Kasumi-1 (cell line): ENCODE results near the gene LRRC46.

ENCODE experiments used
- DNase-seq, 2 experiments: peaks; one replicate each; lab custom pipeline; 2025; lab: John Stamatoyannopoulos, UW

The LRRC46 gene

DNA sequence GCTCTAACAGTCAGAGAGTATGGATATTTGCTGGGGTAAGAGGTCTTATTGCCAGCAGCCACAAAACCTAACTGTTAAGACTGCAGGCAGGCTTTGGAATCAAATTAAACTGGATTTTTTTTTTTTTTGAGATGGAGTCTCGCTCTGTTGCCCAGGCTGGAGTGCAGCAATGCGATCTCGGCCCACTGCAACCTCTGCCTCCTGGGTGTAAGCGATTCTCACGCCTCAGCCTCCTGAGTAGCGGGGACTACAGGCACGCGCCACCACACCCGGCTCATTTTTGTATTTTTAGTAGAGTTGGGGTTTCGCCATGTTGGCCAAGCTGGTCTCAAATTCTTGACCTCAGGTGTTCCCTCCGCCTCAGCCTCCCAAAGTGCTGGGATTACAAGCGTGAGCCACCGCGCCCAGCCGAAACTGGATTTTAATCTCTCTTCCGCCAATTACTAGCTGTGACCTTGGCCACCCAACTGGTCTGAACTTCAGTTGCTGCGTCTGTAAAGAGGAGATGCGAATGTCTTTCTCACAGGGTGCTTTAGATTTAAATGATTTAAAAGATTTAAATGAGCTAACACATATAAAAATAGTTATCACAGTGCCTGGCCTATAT lies 971 bp upstream of the LRRC46 start:
- DNase-seq, result no peak

DNA sequence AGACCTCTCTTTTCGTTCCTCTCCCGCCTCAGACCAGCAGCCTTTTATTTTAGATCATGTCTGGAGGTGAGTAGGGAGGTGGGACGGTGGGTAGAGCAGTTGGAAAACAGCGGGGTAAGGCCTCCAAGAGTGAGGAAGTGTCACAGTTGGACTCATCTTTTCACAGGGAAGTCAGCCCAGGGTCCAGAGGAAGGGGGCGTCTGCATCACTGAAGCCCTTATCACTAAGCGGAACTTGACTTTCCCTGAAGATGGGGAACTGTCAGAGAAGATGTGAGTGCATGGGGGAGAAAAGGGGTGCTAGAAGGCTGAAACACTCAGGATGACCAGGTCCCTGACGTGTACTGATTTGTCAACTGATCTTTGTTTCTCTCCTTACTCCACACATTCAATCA lies 461 bp downstream of the LRRC46 start:
- peak; percentile 51 to 61 for DNase-seq

DNA sequence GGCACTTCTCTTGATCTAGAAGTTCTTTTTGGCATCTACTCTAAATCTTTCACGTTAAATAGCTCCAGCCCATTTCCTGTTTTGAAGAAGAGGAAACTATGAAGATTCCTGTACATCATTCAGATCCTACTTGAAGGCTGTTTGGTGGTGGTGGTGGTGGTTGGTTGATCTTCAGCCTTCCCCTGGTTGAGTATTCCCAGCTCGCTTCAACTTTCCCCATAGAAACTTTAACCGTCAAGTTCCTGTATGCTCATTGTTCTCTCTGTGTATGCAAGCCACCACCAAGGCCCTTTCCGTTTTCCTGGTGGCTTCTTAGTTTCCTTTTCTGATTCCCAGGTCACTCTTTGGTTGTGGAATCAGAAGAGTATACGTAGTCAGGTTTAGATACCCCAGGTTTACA lies 3.3 kb downstream of the LRRC46 start:
- no peak for DNase-seq

DNA sequence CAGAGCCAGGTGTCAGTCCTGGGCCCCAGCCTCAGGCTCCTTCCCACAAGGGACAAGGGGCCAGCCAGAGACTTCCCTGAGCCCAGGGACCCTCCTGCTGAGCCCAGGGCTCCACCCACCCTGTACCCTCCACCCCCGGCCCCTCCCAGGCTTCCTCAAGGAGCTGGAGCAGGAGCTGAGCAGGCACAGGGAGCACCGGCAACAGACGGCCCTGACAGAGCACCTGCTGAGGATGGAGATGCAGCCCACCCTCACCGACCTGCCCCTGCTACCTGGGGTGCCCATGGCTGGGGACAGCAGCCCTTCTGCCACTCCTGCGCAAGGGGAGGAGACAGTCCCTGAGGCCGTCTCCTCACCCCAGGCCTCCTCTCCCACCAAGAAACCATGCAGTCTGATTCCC lies 5.1 kb downstream of the LRRC46 start:
- no peak for DNase-seq

DNA sequence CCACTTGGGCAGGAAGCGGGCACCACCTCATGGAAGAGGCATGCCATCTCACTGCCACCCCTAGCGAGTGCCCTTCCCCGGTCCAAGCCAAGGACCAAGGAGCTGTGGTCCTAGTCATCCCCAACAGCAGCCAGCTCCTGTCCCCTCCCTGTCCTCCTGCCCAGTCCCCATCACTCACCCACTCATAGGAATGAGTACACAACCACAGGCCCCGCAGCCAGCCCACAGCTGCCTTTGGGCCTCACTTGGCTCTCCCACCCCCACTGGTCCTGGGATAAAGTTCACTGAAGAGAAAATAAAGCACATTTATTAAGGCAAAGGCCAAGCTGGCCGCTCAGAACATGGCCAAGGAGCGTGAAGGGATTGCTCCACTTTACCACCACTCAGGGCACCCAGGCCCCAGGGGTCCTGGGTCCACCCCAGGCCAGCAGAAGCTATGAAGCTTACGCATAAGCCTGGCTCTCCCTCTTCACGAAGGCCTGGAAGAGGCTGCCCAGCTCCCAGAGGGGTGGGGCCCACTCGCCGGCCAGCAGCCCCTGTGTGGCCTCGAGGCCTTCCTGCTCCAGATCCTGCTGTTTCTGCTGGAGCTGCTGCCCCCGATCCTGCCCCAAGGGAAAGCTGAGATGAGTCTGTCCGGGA lies 6.0 kb downstream of the LRRC46 start:
- no peak for DNase-seq

DNA sequence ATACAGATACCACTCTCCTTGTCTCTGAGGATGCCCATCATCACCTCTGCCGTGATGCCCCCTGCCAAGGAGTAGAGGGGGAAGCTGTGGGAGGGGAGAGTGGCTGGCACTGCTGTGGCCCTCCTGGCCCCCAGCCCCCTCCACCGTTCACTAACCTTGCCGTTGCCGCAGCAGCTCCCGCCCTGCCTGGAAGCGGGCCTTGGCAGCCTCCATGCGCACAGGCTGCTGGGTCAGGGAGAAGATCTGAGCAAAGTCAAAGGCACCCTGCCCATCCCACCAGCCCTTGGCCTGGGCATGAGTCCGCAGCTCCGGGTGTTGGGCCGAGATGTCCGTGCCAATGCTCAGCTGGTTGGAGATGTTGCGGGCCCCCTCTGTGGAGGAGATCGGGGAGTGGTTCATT lies 7.2 kb downstream of the LRRC46 start:
- no peak for DNase-seq

DNA sequence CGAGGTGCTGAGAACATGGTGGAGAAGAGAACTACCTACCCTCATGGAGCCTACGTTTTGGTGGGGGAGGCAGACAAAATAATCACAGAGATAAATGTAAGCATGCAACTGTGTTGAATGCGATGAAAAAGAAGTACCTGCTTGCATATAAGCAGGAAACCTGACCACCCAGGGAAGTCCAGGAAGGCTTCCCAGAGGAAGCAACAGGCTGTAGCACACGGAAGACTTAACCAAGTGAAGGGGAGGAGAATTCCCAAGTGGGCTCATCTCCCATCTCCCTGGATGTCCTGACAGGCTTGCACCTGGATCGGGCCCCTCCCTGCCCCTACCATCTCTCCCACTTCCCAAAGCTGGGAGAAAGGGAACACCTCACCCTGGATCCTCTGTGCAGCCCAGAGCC lies 7.6 kb downstream of the LRRC46 start:
- DNase-seq, result no peak

DNA sequence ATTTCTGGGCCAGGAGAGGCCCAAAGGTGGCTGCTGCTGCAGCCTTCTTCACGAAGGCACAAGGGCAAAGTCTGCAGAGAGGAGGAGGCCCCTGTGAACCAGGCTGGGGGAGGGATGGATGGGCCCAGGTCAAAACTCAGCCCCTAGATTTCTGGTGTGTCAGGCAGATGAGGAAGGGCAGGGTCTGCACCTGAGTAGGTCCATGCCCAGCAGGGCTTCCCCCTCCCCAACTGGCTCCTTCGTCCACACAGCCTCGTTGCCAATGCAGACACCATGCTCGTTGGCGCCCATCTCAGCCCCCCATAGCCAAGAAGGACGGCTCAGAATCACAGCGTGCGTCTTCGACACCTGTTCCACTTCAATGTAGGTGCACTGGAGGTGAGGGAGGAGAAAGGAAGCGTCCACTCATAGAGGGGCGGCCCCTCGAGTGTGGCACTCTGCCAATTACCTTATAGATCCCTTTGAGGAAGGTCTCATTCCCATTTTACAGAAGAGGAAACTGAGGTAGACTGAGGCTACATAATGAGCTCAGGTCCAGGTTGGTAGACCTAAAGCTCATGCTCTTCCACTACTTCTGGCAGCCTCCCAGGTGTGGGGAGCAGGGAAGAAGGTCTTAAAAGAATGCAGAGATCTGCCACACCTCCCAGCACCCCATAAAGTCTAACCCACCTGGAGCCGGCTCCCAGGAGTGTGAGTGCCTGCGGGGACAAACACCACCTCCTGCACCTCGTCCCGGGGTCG lies 8.7 kb downstream of the LRRC46 start:
- DNase-seq, result no peak

DNA sequence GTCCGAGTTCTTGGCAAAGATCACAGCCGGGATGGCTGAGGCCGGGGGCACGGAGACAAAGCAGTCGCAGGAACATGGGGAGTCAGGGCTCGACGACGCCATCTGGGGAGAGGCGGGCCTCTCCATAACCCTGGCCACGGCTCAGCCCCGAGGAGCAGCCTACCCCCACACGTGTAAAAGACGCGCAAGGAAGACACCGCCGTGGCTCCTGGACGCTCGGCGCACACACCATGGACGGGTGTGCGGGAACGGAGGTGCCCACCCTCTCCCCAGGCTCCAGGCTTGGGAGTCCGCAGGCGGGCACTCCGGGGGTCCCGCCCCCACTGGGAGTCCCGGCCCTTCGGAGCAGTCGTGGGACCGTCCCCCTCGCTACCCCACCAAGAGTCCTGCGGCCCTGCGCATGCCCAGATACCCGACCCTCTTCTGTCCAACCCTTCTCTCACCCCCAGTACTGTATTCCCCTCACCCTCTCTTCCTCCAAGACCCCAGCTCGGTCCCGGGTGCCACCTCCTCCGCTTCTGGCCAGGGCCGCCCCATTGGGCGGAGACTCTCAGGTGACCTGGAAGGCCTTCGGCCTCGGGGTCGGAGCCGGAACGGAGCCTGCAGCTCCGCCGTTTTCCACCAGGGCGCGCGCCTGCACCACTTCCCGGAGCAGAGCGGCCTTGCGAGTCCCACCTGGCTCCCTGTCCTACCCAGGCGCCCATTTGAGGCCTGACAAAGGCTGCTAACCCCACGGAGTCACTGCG lies 9.4 kb downstream of the LRRC46 start, which contains the start of gene SCRN2:
Gene SCRN2, minus strand, starts transcription at position 532 of the 746 bp plus-strand sequence. Its CDS starts 430 bp downstream, at position 102.
- peak; percentile 84 to 93 for DNase-seq

DNA sequence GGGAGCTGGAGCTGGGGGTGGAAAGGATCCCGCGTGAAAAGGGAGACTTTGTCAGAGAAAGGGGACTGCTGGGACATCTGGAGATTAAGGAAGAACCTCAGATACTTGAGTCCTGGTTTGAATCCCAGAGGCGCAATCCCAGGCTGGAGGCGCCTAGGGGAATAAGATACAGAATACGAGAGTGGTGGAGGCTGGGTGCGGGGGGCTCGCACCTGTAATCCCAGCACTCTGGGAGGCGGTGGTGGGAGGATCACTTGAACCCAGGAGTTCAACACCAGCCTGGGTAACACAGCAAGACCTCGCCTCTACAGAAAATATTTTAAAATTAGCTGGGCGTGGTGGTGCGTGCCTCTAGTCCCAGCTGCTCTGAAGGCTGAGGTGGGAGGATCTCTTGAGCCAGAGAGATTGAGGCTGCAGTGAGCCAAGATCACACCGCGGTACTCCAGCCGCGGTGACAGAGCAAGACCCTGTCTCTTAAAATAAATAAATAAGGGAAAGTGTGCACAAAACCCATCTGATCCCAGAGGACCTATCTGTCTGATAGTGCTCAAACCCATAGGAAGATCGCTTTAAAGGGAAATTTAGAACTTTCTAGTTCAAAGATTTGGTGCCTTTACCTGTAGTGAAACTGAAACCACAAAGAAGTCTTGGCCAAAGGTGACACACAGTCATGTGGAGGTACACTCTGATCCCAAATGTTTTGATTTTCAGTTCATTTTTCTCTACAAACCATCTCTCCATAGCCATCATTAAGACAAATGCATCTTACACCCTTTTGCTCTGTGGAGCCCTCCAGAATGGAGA lies 10.2 kb downstream of the LRRC46 start:
- DNase-seq, result no peak

DNA sequence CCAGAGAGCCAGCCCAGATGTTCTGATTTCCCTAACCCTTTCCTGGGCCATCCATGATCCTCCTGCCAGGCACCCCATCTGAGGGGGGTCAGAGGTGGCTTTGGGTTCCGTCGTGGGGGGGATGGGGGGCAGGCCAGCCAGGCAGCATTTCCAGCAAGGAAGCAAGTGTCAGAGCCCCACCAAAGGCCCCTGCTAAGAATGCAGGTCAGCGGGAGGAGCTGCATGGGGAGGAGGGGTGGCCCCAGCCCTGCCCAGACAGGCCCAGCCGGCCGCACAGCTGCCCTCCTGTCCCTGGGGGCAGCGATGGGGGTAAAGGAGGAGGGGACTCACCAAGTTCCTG lies 11.9 kb downstream of the LRRC46 start:
- no peak for DNase-seq

DNA sequence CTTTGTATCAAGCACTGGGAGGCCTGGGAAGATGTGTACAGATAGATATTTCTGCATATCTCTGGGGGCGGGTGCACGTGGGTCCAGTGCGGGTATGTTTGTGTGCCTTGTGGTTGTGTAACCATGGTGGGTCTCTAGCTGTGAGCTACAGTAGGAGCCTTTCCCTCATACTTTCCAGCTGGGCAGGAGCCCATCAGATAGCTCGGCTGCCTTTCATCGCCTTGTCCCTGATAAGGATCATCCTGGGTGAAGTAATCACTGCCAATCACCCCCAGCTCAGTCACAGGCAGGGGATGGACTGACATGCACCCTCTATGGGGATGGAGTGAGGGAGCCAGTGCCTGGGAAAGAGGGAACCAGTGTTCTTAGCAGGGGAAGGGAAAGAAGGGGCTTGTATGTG lies 12.8 kb downstream of the LRRC46 start:
- DNase-seq, result no peak

DNA sequence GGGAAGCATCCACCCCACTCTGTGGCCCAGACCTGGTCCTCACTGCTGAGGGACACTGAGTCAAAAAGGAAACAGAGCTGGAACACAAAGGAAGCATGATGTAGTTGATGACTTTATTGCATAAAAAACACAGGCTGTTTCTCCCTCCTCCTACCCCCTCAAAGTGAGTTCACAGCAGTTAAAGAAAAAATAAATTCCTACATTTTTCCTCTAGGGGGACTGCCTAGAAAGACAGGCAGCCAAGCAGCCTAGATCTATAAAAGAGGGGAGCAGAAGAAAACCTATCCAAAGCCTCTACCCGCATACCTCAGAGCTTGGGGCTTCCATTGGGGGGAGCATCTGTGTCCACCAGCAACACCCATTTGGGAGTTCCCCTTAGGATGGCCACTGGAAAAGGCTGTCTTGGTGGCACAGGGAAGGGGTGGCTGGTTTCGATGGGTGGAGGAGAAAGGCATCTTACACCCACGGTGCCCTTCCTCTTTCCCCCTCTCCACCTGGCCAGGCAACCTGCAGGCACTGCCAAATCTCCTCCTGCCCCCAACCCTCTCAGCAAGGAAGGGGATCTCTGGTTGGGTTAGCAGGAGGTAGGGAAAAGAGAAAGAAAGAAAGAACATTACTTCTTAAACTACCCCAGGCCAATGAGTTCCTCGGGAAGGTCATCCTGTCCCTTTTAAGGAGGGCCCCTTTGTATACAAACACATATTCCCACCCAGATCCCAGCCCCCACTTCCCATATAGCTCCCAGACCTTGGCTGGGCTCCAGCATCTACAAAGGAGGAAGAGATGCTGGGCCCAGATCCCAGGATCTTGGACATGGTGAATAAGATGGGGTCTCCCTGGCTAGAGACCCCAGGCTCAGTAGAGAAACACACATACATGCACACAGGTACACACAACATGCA lies 13.6 kb downstream of the LRRC46 start:
- DNase-seq, result peak; percentile 79 to 82

DNA sequence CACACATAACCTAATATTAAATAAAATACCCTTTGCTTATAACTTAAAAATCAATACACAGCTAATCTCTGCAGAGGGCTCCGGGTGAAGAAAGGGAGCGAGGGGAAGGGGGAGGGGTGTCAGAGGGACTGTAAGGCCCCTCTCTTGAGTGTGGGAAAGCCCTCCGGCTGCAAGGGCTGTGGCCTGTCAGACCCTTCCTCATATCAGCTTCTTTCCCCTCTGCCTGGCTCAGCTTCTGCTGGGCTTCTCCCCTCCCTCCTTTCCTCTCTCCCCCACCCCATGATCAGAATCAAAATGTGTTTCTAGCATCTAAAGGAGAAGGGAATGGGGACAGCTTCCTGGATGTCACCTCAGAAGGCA lies 14.2 kb downstream of the LRRC46 start:
- DNase-seq, result no peak

DNA sequence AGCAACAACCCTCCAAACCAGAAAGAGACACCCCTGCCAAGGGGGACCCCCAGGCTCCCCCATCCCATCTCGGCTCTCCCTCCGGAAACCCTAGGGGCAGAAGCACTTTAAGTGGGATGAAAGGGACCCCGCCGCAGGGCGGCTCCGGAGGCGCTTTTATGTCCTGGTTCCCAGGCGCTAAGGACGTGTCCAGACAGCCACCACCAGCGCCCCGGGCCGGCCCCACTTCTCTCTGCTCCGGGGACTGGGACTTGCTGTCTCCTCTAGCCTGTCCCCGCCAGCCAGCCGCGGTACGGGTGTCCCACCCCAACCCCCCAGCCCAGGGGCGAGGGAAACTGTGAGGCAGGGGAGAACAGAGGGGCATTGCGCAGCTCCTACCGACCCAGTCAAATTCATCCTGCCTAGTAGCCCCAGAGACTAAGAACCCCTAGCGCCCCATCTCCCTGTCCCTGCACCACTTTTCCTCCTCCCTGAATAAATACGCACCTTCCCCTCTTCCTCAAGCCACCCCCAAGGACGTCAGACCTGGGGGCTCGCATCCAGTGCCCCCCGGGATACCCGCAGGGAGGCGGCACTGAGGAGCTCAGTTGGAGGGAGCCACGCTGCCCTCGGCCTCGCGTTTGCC lies 15.4 kb downstream of the LRRC46 start:
- peak in 1 of 2 experiments; percentile 31 for DNase-seq

DNA sequence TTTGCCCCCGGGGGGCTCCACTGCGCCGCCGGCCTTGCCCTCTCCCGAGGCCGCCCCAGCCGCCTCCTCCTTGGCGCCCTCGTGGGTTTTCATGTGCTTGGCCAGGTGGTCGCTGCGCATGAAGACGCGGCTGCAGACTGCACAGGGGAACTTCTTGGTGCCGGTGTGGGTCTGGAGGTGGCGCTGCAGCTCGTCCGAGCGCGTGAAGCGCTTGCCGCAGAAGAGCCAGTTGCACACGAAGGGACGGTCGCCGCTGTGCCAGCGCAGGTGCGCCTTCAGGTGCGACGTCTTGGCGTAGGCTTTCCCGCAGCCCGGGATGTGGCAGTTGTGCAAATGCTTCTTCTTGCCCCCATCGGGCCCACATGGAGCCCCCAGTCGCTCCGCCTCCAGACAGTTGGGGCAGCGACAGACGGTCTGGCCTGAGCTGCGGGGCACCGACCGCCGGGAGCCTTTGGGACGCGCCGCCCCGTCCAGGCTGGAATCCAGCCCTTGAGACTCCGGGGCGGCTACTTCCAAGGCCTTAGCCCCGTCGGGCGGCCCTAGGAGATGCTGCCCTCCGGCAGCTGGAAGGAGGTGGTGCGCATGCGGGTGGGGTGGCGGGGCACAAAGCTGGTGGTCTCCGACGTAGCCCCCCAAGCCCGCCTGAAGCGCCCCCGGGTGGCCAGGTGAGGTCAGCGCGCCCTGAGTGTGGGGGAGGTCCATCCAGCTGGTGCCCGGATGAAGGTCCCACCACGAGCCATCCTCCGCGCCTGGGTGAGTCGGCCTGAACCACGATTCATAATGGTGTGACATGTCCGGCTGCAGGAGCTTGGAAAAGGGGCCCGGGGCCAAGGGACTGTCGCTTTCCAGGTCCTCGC lies 16.1 kb downstream of the LRRC46 start:
- DNase-seq, result peak; percentile 52 to 60

DNA sequence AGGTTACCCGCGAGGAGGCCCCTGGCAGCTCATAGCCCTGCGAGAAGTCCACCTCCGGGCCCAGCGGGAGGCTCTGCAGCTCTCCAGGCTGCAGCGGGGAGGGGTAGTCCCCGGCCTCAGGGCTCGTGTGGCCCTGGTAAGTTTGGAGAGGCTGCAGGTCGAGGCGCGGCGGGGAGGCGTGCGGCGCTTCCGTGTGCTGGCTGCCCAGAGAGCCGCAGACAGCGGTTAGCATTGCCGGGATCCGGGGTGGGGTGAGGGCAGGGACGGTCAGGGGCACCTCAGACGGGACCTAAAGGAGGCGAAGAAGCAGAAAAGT lies 16.7 kb downstream of the LRRC46 start:
- no peak for DNase-seq

DNA sequence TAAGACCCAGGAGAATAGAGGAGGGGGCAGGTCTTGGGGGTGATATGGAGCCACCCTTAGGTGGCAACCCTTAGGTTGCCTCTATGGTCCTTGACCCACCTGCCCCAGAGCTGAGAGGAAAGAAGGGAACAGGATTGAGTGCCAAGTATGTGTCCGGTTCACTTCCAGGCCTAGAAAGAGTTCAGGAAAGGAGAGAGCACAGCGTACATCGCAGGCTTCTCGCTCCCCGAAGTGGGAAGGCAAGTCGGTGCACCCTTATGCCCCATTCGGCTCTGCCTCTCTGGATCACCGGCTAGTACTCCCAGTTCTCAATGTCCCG lies 18.9 kb downstream of the LRRC46 start:
- no peak for DNase-seq

DNA sequence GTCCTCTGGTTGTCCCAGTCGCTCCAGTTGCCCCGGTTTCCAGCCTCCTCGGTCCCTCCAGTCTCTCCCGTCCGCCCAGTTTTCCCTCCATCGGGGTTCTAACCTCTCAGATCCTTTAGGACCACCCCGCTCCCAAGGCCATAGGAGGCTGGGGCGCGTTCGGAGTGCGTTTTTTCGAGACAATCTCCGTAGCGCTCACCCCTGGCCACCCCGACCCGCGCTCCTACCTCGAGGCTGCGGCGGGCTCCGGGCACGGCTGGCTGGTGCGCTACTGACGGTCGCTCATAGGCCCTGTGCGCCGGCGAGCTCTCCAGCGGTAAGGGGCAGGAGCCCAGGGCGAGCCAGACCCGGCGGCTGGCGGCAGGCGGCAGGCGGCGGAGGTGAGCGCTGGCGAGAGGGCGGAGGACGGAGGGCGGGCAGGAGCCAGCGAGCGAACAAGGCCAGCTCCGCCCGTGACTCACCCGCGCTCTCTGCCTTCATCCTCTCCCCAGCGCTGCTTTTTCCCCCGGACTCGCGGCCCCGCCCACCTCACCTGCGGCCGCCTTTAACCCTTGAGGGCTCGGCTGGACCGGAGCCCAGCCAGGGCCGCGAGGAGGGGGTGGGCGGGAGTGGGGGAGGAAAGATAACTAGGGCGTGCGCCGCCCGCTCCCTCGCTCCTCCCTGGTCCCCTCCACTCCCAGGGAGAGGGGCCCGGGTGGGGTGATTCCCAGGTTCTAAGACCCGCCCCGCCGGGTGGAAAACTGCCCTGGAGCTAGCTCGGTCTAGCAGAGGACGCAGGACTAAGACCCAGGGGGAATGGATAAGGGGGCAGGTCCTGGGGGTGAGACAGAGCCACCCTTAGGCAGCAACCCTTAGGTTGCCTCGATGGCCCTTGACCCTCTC lies 19.5 kb downstream of the LRRC46 start, which contains the start of gene SP6:
Gene SP6, minus strand, starts transcription at position 472 of the 882 bp plus-strand sequence. CDS start 2,734 bp downstream, outside the sequence.
- peak; percentile 22 to 24 for DNase-seq
